DOHH2 (cell line): Measurements from ENCODE around the gene TRPM8.

Experiments used
- H3F3A ChIP-seq: fragments of 200-600 bp; sonication (generic), shearing (Covaris generic); 2 replicates; pipeline ENCODE4 v1.6.0; 2016; ENCODE audit warnings: antibody characterized with exemption, mild to moderate bottlenecking; ENCODE audit not compliant: control insufficient read depth, insufficient read depth
- H3K27ac ChIP-seq: fragments of 200-600 bp; sonication (generic); 2 replicates; pipeline ENCODE4 v1.5.1; 2014; ENCODE audit warnings: low read depth, mild to moderate bottlenecking, low read length, moderate library complexity
- H3K27me3 ChIP-seq: fragments of 200-600 bp; sonication (generic); 2 replicates; pipeline ENCODE4 v1.6.1; 2014; ENCODE audit warnings: mild to moderate bottlenecking, low read length, mixed read lengths; ENCODE audit not compliant: control insufficient read depth
- H3K36me3 ChIP-seq: fragments of 200-600 bp; sonication (generic); 2 replicates; pipeline ENCODE4 v1.6.1; 2014; ENCODE audit warnings: mild to moderate bottlenecking, low read length, moderate library complexity, mixed read lengths; ENCODE audit not compliant: control insufficient read depth
- H3K4me1 ChIP-seq: fragments of 200-600 bp; sonication (generic); 2 replicates; pipeline ENCODE4 v1.6.1; 2014; ENCODE audit warnings: mild to moderate bottlenecking, low read length, mixed read lengths; ENCODE audit not compliant: control insufficient read depth
- H3K4me2 ChIP-seq: fragments of 200-600 bp; sonication (generic); 2 replicates; pipeline ENCODE4 v1.6.0; 2014; ENCODE audit warnings: mild to moderate bottlenecking, low read length, moderate library complexity
- H3K4me3 ChIP-seq: fragments of 200-600 bp; sonication (generic); 2 replicates; pipeline ENCODE4 v1.5.1; 2014; ENCODE audit warnings: mild to moderate bottlenecking, low read length, mixed read lengths
- H3K79me2 ChIP-seq: fragments of 200-600 bp; sonication (generic); 2 replicates; pipeline ENCODE4 v1.6.1; 2014; ENCODE audit warnings: mild to moderate bottlenecking, low read length, mixed read lengths; ENCODE audit not compliant: control insufficient read depth
- H3K9me2 ChIP-seq: fragments of 200-600 bp; sonication (generic); replicated peaks from 2 replicates; pipeline ENCODE4 v1.6.1; 2014; ENCODE audit warnings: mild to moderate bottlenecking, low read length, mixed read lengths; ENCODE audit not compliant: control insufficient read depth
- H3K9me3 ChIP-seq: fragments of 200-600 bp; sonication (generic); 2 replicates; pipeline ENCODE4 v1.6.1; 2014; ENCODE audit warnings: antibody characterized with exemption, low read length, mixed read lengths; ENCODE audit not compliant: control insufficient read depth, insufficient read depth
- H4K20me1 ChIP-seq: fragments of 200-600 bp; sonication (generic); 2 replicates; pipeline ENCODE4 v1.6.0; 2014; ENCODE audit warnings: low read depth, mild to moderate bottlenecking, antibody characterized with exemption, low read length, moderate library complexity; ENCODE audit not compliant: control insufficient read depth, insufficient read depth
- EZH2phosphoT487 ChIP-seq: fragments of 200-600 bp; sonication (generic); IDR thresholded peaks from 2 replicates; pipeline ENCODE4 v1.6.1; 2017; ENCODE audit warnings: borderline replicate concordance, mild to moderate bottlenecking, antibody characterized with exemption, low read length, moderate library complexity, mixed read lengths
- TF ChIP-seq, protein P1 (sequence below): fragments of 200-600 bp; sonication (generic); IDR thresholded peaks from one replicate; pipeline ENCODE4 v1.5.1; 2014; ENCODE audit warnings: antibody characterized with exemption, mild to moderate bottlenecking, low read depth, low read length; ENCODE audit not compliant: poor library complexity, severe bottlenecking

The TRPM8 gene

GRCh38 chr2:233926806-233927205, 9.6 kb downstream of the TRPM8 start:
- no peak overlapping the region for H3K4me3 ChIP-seq
- H3K27me3 ChIP-seq: no peaks in the 10 kb centered on the region; the same call in 1 of the 2 replicates
- H3K4me1 ChIP-seq: no peaks in the 10 kb centered on the region
- no peaks in the 10 kb centered on the region for H3K9me2 ChIP-seq
- no peaks in the 10 kb centered on the region for H3K36me3 ChIP-seq
- H4K20me1 ChIP-seq: no peaks in the 10 kb centered on the region; the same call in 1 of the 2 replicates
- TF ChIP-seq, protein P1, sequence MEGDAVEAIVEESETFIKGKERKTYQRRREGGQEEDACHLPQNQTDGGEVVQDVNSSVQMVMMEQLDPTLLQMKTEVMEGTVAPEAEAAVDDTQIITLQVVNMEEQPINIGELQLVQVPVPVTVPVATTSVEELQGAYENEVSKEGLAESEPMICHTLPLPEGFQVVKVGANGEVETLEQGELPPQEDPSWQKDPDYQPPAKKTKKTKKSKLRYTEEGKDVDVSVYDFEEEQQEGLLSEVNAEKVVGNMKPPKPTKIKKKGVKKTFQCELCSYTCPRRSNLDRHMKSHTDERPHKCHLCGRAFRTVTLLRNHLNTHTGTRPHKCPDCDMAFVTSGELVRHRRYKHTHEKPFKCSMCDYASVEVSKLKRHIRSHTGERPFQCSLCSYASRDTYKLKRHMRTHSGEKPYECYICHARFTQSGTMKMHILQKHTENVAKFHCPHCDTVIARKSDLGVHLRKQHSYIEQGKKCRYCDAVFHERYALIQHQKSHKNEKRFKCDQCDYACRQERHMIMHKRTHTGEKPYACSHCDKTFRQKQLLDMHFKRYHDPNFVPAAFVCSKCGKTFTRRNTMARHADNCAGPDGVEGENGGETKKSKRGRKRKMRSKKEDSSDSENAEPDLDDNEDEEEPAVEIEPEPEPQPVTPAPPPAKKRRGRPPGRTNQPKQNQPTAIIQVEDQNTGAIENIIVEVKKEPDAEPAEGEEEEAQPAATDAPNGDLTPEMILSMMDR: no peak
- TF ChIP-seq EZH2phosphoT487: no peak
- no peak overlapping the region for H3K4me2 ChIP-seq
- no peaks in the 10 kb centered on the region for H3K9me3 ChIP-seq
- no peaks in the 10 kb centered on the region for H3K79me2 ChIP-seq
- no peak overlapping the region for H3K27ac ChIP-seq
- no peaks in the 10 kb centered on the region for H3F3A ChIP-seq

DNA sequence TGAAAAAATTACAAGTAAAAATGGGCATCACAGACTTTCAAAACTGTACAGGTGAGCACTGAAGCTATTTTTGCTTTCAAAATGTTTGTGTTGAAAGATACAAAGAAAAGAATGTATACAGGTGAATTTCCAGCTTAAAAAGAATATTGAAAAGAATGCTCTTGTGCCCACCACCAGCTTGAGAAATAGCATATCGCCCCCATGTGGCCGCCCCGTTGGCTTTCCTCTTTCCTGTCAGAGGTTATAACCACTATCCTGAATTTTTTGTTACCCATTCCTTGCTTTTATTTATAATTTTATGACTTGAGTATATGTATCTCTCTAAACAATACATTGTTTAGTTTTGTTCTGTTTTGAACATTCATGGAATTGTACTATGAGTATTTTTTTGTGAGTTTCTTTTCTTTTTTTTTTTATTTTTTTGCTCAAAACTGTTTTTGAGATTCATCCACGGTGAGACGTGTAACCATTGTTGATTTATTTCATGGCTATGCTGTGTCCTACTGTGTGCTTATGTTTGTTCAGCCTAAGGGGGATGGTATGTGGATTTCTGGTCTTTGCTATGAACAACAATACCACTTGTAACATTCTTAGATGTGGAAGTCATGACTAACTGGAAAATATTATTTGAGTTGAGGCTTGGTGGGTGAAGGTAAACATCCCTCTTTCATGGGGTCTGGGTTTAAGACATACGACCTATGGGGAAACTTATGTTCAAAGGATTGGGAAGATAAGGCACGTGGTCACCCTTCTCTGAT, 11.6 kb downstream of the TRPM8 start:
- H4K20me1 ChIP-seq: no peaks in the 10 kb centered on the region; the same call in 1 of the 2 replicates
- H3K27me3 ChIP-seq: no peaks in the 10 kb centered on the region; the same call in 1 of the 2 replicates
- H3K79me2 ChIP-seq: no peaks in the 10 kb centered on the region
- H3F3A ChIP-seq: no peaks in the 10 kb centered on the region
- no peaks in the 10 kb centered on the region for H3K9me2 ChIP-seq
- no peaks in the 10 kb centered on the region for H3K36me3 ChIP-seq
- no peak overlapping the region for H3K4me2 ChIP-seq
- no peak overlapping the region for H3K27ac ChIP-seq
- H3K9me3 ChIP-seq: no peaks in the 10 kb centered on the region
- TF ChIP-seq, protein P1: peak; percentile 69
- TF ChIP-seq EZH2phosphoT487: no peak
- H3K4me3 ChIP-seq: no peak overlapping the region
- H3K4me1 ChIP-seq: no peaks in the 10 kb centered on the region

DNA sequence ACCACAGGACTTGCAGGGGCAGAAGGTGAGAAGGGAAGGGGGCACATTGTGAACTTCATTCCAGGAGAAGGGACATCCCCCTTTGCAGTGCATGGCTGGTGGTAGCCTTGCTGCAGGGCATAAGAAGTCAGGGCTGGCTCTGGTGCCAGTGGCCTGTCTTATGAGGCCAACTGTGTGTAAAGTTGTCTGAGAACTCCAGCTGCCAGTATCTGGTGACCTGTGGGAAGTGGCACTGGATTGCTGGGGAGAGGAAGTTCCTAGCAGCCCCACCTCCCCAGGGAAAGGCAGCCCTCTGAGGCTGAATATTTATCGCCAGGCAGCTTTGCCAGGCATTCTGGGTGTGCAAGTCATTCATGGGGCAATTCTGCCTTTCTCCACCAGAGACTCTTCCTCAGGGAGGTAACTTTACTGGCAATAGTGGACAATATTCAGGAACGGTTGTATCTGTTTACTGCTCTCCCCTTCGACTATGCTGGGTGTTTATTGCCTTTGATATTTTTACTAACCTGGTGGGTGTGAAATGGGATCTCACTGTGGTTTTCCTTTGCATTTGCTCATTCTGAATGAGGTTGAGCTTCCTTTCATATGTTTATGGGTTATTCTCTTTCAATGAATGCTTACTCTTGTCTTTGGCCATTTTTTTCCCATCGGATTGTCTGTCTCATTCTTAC, 12.3 kb downstream of the TRPM8 start:
- no peak for TF ChIP-seq EZH2phosphoT487
- TF ChIP-seq, protein P1: no peak
- Histone ChIP-seq H3F3A (no peaks in the 10 kb centered on the region), H3K36me3 (no peaks in the 10 kb centered on the region), H4K20me1 (no peaks in the 10 kb centered on the region; the same call in 1 of the 2 replicates), H3K4me2 (no peak overlapping the region), H3K27ac (no peak overlapping the region), H3K79me2 (no peaks in the 10 kb centered on the region), H3K27me3 (no peaks in the 10 kb centered on the region; the same call in 1 of the 2 replicates), H3K9me2 (no peaks in the 10 kb centered on the region), H3K9me3 (no peaks in the 10 kb centered on the region), H3K4me1 (no peaks in the 10 kb centered on the region), H3K4me3 (no peak overlapping the region)
